HEK293 (cell line): ENCODE data around the gene KBTBD4.

ENCODE experiments used
- GLI4 ChIP-seq: fragments of 450-650 bp; formaldehyde crosslinking; IDR thresholded peaks from 2 replicates; pipeline ENCODE4 v1.5.1; 2016; ENCODE audit warnings: missing biosample characterization, missing genetic modification characterization
- INSM2 ChIP-seq: fragments of 450-650 bp; formaldehyde crosslinking; IDR thresholded peaks from 2 replicates; pipeline ENCODE4 v1.5.1; 2016; ENCODE audit warnings: missing biosample characterization, missing genetic modification characterization
- OSR2 ChIP-seq: fragments of 450-650 bp; formaldehyde crosslinking; IDR thresholded peaks from 2 replicates; pipeline ENCODE4 v1.5.1; 2016; ENCODE audit warnings: missing biosample characterization, missing genetic modification characterization
- PRDM1 ChIP-seq: fragments of 450-650 bp; formaldehyde crosslinking; IDR thresholded peaks from 2 replicates; pipeline ENCODE4; 2016; ENCODE audit warnings: missing biosample characterization, missing genetic modification characterization
- SP3 ChIP-seq: fragments of 450-650 bp; formaldehyde crosslinking; IDR thresholded peaks from 2 replicates; pipeline ENCODE4 v1.5.1; 2016; ENCODE audit warnings: missing biosample characterization, missing genetic modification characterization
- ZBTB1 ChIP-seq: fragments of 450-650 bp; formaldehyde crosslinking; IDR thresholded peaks from 2 replicates; pipeline ENCODE4 v1.5.1; 2016; ENCODE audit warnings: missing biosample characterization, missing genetic modification characterization
- ZBTB11 ChIP-seq: fragments of 450-650 bp; formaldehyde crosslinking; conservative IDR thresholded peaks from 2 replicates; pipeline ENCODE4 v1.5.1; 2016; ENCODE audit warnings: low read depth, missing biosample characterization, missing genetic modification characterization
- ZBTB7A ChIP-seq: fragments of 450-650 bp; formaldehyde crosslinking; IDR thresholded peaks from 2 replicates; pipeline ENCODE4 v1.5.1; 2016; ENCODE audit warnings: low read depth, missing biosample characterization, missing genetic modification characterization
- ZNF16 ChIP-seq: fragments of 450-650 bp; formaldehyde crosslinking; IDR thresholded peaks from 2 replicates; pipeline ENCODE4 v1.5.1; 2016; ENCODE audit warnings: low read depth, missing biosample characterization, missing genetic modification characterization
- ZNF23 ChIP-seq: fragments of 450-650 bp; formaldehyde crosslinking; IDR thresholded peaks from 2 replicates; pipeline ENCODE4 v1.5.1; 2016; ENCODE audit warnings: missing biosample characterization, missing genetic modification characterization, borderline replicate concordance
- ZNF341 ChIP-seq: fragments of 450-650 bp; formaldehyde crosslinking; IDR thresholded peaks from 2 replicates; pipeline ENCODE4; 2016; ENCODE audit warnings: low read depth, missing biosample characterization, missing genetic modification characterization
- ZNF350 ChIP-seq: fragments of 450-650 bp; formaldehyde crosslinking; IDR thresholded peaks from 2 replicates; pipeline ENCODE4 v1.5.0; 2017; ENCODE audit warnings: missing biosample characterization, mild to moderate bottlenecking, missing genetic modification characterization
- ZNF404 ChIP-seq: fragments of 450-650 bp; formaldehyde crosslinking; IDR thresholded peaks from 2 replicates; pipeline ENCODE4 v1.5.1; 2017; ENCODE audit warnings: missing biosample characterization, missing genetic modification characterization
- ZNF426 ChIP-seq: fragments of 450-650 bp; formaldehyde crosslinking; IDR thresholded peaks from 2 replicates; pipeline ENCODE4 v1.5.1; 2017; ENCODE audit warnings: missing biosample characterization, missing genetic modification characterization, mild to moderate bottlenecking, inconsistent platforms, moderate library complexity
- ZNF514 ChIP-seq: fragments of 450-650 bp; formaldehyde crosslinking; IDR thresholded peaks from 2 replicates; pipeline ENCODE4 v1.5.1; 2016; ENCODE audit warnings: missing biosample characterization, missing genetic modification characterization
- ZNF529 ChIP-seq: fragments of 450-650 bp; formaldehyde crosslinking; IDR thresholded peaks from 2 replicates; pipeline ENCODE4 v1.5.1; 2017; ENCODE audit warnings: missing genetic modification characterization, missing biosample characterization; ENCODE audit not compliant: insufficient replicate concordance
- ZNF701 ChIP-seq: fragments of 450-650 bp; formaldehyde crosslinking; IDR thresholded peaks from 2 replicates; pipeline ENCODE4 v1.5.1; 2016; ENCODE audit warnings: missing biosample characterization, missing genetic modification characterization
- ZNF791 ChIP-seq: fragments of 450-650 bp; formaldehyde crosslinking; IDR thresholded peaks from 2 replicates; pipeline ENCODE4 v1.5.1; 2016; ENCODE audit warnings: missing biosample characterization, missing genetic modification characterization
- ZSCAN16 ChIP-seq: fragments of 450-650 bp; formaldehyde crosslinking; IDR thresholded peaks from 2 replicates; pipeline ENCODE4 v1.5.1; 2016; ENCODE audit warnings: missing biosample characterization, missing genetic modification characterization
- TF ChIP-seq, protein P1 (sequence below): IDR thresholded peaks from 2 replicates; pipeline ENCODE4 v1.6.1; 2011; ENCODE audit warnings: mild to moderate bottlenecking, low read depth, low read length, borderline replicate concordance
- TF ChIP-seq, protein P2 (sequence below): fragments of 450-650 bp; formaldehyde crosslinking; IDR thresholded peaks from 2 replicates; pipeline ENCODE4 v1.5.1; 2016; ENCODE audit warnings: missing biosample characterization, missing genetic modification characterization
- TF ChIP-seq, protein P3 (sequence below): fragments of 450-650 bp; formaldehyde crosslinking; IDR thresholded peaks from 2 replicates; pipeline ENCODE4 v1.5.1; 2016; ENCODE audit warnings: missing biosample characterization, missing genetic modification characterization
- TF ChIP-seq, protein P4 (sequence below): fragments of 450-650 bp; formaldehyde crosslinking; IDR thresholded peaks from 2 replicates; pipeline ENCODE4 v1.5.1; 2016; ENCODE audit warnings: missing biosample characterization, missing genetic modification characterization, low read depth

Gene KBTBD4

GRCh38 chr11:47578524-47579494 is at the start of gene KBTBD4, which contains the start of gene NDUFS3 (continued):
- peak; percentile 100 for TF ChIP-seq ZBTB11 (tag by site-specific recombination)
- TF ChIP-seq ZNF426 (tag by site-specific recombination) = no peak
- TF ChIP-seq, protein P1, sequence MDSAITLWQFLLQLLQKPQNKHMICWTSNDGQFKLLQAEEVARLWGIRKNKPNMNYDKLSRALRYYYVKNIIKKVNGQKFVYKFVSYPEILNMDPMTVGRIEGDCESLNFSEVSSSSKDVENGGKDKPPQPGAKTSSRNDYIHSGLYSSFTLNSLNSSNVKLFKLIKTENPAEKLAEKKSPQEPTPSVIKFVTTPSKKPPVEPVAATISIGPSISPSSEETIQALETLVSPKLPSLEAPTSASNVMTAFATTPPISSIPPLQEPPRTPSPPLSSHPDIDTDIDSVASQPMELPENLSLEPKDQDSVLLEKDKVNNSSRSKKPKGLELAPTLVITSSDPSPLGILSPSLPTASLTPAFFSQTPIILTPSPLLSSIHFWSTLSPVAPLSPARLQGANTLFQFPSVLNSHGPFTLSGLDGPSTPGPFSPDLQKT = no peak; the same call in 1 of the 2 replicates
- TF ChIP-seq, protein P2, sequence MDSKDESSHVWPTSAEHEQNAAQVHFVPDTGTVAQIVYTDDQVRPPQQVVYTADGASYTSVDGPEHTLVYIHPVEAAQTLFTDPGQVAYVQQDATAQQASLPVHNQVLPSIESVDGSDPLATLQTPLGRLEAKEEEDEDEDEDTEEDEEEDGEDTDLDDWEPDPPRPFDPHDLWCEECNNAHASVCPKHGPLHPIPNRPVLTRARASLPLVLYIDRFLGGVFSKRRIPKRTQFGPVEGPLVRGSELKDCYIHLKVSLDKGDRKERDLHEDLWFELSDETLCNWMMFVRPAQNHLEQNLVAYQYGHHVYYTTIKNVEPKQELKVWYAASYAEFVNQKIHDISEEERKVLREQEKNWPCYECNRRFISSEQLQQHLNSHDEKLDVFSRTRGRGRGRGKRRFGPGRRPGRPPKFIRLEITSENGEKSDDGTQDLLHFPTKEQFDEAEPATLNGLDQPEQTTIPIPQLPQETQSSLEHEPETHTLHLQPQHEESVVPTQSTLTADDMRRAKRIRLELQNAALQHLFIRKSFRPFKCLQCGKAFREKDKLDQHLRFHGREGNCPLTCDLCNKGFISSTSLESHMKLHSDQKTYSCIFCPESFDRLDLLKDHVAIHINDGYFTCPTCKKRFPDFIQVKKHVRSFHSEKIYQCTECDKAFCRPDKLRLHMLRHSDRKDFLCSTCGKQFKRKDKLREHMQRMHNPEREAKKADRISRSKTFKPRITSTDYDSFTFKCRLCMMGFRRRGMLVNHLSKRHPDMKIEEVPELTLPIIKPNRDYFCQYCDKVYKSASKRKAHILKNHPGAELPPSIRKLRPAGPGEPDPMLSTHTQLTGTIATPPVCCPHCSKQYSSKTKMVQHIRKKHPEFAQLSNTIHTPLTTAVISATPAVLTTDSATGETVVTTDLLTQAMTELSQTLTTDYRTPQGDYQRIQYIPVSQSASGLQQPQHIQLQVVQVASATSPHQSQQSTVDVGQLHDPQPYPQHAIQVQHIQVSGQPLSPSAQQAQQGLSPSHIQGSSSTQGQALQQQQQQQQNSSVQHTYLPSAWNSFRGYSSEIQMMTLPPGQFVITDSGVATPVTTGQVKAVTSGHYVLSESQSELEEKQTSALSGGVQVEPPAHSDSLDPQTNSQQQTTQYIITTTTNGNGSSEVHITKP = peak; percentile 98
- TF ChIP-seq ZNF514 = no peak
- no peak for TF ChIP-seq ZNF701 (tag by site-specific recombination)
- TF ChIP-seq ZBTB7A (tag by site-specific recombination) = peak; percentile 92
- TF ChIP-seq GLI4 (tag by site-specific recombination) = peak; percentile 96
- TF ChIP-seq ZNF341 (tag by site-specific recombination) = peak; percentile 100
- TF ChIP-seq ZNF791 (tag by site-specific recombination) = no peak
- no peak for TF ChIP-seq ZNF529 (tag by site-specific recombination)
- TF ChIP-seq, protein P3, sequence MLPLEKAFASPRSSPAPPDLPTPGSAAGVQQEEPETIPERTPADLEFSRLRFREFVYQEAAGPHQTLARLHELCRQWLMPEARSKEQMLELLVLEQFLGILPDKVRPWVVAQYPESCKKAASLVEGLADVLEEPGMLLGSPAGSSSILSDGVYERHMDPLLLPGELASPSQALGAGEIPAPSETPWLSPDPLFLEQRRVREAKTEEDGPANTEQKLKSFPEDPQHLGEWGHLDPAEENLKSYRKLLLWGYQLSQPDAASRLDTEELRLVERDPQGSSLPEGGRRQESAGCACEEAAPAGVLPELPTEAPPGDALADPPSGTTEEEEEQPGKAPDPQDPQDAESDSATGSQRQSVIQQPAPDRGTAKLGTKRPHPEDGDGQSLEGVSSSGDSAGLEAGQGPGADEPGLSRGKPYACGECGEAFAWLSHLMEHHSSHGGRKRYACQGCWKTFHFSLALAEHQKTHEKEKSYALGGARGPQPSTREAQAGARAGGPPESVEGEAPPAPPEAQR (tag by site-specific recombination) = peak; percentile 96; the same call in 1 of the 2 replicates
- peak; percentile 93 for TF ChIP-seq SP3
- TF ChIP-seq ZNF16 (tag by site-specific recombination) = no peak
- TF ChIP-seq PRDM1 (tag by site-specific recombination) = peak; percentile 97
- TF ChIP-seq ZSCAN16 (tag by site-specific recombination) = no peak
- no peak for TF ChIP-seq ZNF23
- TF ChIP-seq OSR2 (tag by site-specific recombination) = 0 out of 2 replicates have a peak, but pooled peaks have one; percentile 39
- TF ChIP-seq INSM2 (tag by site-specific recombination) = peak; percentile 97
- TF ChIP-seq, protein P4, sequence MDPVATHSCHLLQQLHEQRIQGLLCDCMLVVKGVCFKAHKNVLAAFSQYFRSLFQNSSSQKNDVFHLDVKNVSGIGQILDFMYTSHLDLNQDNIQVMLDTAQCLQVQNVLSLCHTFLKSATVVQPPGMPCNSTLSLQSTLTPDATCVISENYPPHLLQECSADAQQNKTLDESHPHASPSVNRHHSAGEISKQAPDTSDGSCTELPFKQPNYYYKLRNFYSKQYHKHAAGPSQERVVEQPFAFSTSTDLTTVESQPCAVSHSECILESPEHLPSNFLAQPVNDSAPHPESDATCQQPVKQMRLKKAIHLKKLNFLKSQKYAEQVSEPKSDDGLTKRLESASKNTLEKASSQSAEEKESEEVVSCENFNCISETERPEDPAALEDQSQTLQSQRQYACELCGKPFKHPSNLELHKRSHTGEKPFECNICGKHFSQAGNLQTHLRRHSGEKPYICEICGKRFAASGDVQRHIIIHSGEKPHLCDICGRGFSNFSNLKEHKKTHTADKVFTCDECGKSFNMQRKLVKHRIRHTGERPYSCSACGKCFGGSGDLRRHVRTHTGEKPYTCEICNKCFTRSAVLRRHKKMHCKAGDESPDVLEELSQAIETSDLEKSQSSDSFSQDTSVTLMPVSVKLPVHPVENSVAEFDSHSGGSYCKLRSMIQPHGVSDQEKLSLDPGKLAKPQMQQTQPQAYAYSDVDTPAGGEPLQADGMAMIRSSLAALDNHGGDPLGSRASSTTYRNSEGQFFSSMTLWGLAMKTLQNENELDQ = no peak
- TF ChIP-seq ZNF404 = no peak
- TF ChIP-seq ZNF350 = no peak
- TF ChIP-seq ZBTB1 = no peak
